ENCODE data around the gene BSCL2. TPM values are rescaled to one million over a fixed set of nuclear protein-coding genes. Genes with fewer than 3 reads are reported as not detected.
"Not testable (repeated sequence)": the region's sequence is repeated elsewhere in the genome, so short reads cannot be mapped to it uniquely, and the experiment has no call there.

BSCL2 gene
- total RNA-seq, 3 donors from 2014 or later: 40.2 to 58.4 (median 54.1) TPM

DNA sequence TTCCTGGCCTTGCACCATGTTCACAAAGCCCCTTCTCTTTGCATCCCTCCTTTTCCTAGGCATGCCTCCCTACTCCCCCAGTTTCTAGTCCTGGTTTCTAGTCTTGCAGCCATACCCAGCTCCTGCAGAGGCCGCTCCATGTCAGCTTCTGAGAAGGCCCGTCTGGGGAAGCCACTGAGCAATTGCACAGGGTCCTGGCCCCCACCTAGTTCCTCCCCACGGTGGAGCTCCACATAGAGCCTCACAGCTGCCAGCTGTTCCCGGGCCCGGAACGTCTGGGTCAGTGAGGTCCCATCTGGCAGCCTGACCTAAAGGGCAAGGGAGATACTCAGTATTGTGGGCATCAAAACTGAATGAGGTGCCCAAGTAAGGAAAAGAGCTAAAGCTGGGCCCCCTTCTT is 30.5 kb downstream of the BSCL2 start:
- TF ChIP-seq CTCF (IDR thresholded peaks at IDR 0.05) (no peak), POLR2A (IDR thresholded peaks at IDR 0.05) (no peak), POLR2AphosphoS5 (IDR thresholded peaks at IDR 0.05) (no peak)
- Histone ChIP-seq H3K4me1 (peaks cover 3 to 13% of the 10 kb centered on the region in 2 donors), H3K9me3 (no peaks in the 10 kb centered on the region), H3K4me3 (no peak overlapping the region), H3K27me3 (no peaks in the 10 kb centered on the region), H3K36me3 (no peaks in the 10 kb centered on the region), H3K27ac (no peak overlapping the region)
- intact Hi-C loops (cut with DNase I; ENCODE audit: low total_unique reads): loop anchor here (5.0 kb wide), 1 partner anchor 859 kb away; the partner anchor contains the start of gene FADS1
- DNase-seq (ENCODE audit: low spot score in 2 of 2): no peak

DNA sequence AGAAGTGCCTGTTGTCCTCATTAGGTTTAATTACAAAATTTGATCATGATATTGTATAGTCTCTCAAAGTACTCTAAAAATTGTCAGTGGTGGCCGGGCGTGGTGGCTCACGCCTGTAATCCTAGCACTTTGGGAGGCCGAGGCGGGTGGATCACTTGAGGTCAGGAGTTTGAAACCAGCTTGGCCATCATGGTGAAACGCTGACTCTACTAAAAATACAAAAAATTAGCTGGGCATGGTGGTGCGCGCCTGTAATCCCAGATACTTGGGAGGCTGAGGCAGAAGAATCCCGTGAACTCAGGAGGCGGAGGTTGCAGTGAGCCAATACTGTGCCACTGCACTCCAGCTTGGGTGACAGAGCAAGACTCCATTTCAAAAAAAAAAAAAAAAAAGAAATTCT is 31.8 kb downstream of the BSCL2 start:
- not testable (repeated sequence) for H3K4me3 ChIP-seq; DNase-seq (ENCODE audit: low spot score in 2 of 2); H3K27me3 ChIP-seq; H3K9me3 ChIP-seq; H3K27ac ChIP-seq; H3K36me3 ChIP-seq
- intact Hi-C loops (cut with DNase I; ENCODE audit: low total_unique reads): loop anchor here (5.0 kb wide), 1 partner anchor 858 kb away; the partner anchor contains the start of gene FADS1
- peaks cover 5 to 13% of the 10 kb centered on the region in 2 donors for H3K4me1 ChIP-seq

DNA sequence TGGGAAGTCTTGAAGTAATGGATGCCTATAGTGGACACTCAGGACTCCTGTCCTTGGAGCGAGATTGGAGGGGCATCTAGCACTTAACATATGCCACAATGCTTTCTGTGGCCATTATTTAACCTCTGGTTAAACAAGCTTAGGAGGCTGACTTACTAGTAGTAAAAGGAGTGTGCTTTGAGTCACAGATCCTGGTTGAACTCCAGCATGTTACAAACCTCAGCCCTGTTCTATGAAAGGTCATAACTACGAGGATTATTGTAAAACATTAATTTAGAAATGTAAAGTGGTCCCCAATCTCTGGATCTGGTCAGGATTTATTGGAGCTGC is 34.1 kb downstream of the BSCL2 start:
- Histone ChIP-seq H3K4me1 (peaks cover 3 to 11% of the 10 kb centered on the region in 2 donors), H3K4me3 (no peak overlapping the region), H3K9me3 (no peaks in the 10 kb centered on the region), H3K27ac (peak overlapping the region; percentile 90 to 93), H3K36me3 (no peaks in the 10 kb centered on the region), H3K27me3 (no peaks in the 10 kb centered on the region)
- intact Hi-C loops (cut with DNase I; ENCODE audit: low total_unique reads): no loop called here
- TF ChIP-seq POLR2A (IDR thresholded peaks at IDR 0.05) (no peak), POLR2AphosphoS5 (IDR thresholded peaks at IDR 0.05) (no peak), CTCF (IDR thresholded peaks at IDR 0.05) (no peak)
- no peak for DNase-seq (ENCODE audit: low spot score in 2 of 2)

DNA sequence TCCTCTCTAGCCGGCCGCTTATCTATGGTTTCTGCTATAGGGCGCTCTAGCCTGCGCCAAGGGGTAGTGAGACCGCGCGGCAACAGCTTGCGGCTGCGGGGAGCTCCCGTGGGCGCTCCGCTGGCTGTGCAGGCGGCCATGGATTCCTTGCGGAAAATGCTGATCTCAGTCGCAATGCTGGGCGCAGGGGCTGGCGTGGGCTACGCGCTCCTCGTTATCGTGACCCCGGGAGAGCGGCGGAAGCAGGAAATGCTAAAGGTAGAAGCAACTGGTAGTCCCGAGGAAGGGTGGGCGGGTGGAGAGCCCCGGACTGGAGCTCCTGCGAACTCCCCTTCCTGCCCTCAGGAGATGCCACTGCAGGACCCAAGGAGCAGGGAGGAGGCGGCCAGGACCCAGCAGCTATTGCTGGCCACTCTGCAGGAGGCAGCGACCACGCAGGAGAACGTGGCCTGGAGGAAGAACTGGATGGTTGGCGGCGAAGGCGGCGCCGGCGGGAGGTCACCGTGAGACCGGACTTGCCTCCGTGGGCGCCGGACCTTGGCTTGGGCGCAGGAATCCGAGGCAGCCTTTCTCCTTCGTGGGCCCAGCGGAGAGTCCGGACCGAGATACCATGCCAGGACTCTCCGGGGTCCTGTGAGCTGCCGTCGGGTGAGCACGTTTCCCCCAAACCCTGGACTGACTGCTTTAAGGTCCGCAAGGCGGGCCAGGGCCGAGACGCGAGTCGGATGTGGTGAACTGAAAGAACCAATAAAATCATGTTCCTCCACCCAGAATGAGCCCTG is 35.4 kb downstream of the BSCL2 start, which contains the start of the genes LBHD1 and UQCC3:
LBHD1 (minus strand) TSS at position 660 of the 782 bp plus-strand sequence. CDS start 2,236 bp downstream, outside the sequence.
UQCC3 (plus strand) TSS at position 66 of the 782 bp plus-strand sequence; CDS start at position 139, 73 bp downstream.
- peak; percentile 72 to 75 for DNase-seq (ENCODE audit: low spot score in 2 of 2)
- no peaks in the 10 kb centered on the region for H3K27me3 ChIP-seq
- peaks cover 4 to 16% of the 10 kb centered on the region in 2 donors for H3K4me1 ChIP-seq
- no peaks in the 10 kb centered on the region for H3K9me3 ChIP-seq
- peak within 1 kb of the TSS; percentile 77 to 84 (median 80) for H3K4me3 ChIP-seq
- intact Hi-C loops (cut with DNase I; ENCODE audit: low total_unique reads): loop anchor here (1.0 kb wide), 1 partner anchor 23 kb away; no protein-coding TSS in a partner anchor
- no peaks in the 10 kb centered on the region for H3K36me3 ChIP-seq
- peak; percentile 49 for TF ChIP-seq POLR2A (IDR thresholded peaks at IDR 0.05)
- TF ChIP-seq CTCF (IDR thresholded peaks at IDR 0.05): no peak
- peak; percentile 34 to 69 (median 50) for TF ChIP-seq POLR2AphosphoS5 (IDR thresholded peaks at IDR 0.05)
- peak within 1 kb of the TSS; percentile 90 to 93 for H3K27ac ChIP-seq

GRCh38 chr11:62671236-62671607 is 36.0 kb downstream of the BSCL2 start:
- TF ChIP-seq CTCF (IDR thresholded peaks at IDR 0.05) (no peak), POLR2A (IDR thresholded peaks at IDR 0.05) (no peak), POLR2AphosphoS5 (IDR thresholded peaks at IDR 0.05) (no peak)
- Histone ChIP-seq H3K4me3 (peak overlapping the region; percentile 77 to 84 (median 80)), H3K36me3 (no peaks in the 10 kb centered on the region), H3K9me3 (no peaks in the 10 kb centered on the region), H3K27me3 (no peaks in the 10 kb centered on the region), H3K27ac (peak overlapping the region; percentile 90 to 93), H3K4me1 (peaks cover 10 to 22% of the 10 kb centered on the region in 2 donors)
- DNase-seq (ENCODE audit: low spot score in 2 of 2): no peak
- intact Hi-C loops (cut with DNase I; ENCODE audit: low total_unique reads): no loop called here

All from breast epithelium (tissue), 4 donors.